NCI-H1930 (cell line): Measurements from ENCODE around the gene XYLT1.

Experiments
- DNase-seq, 2 experiments: peaks; one replicate each; lab custom pipeline; 2025; lab: John Stamatoyannopoulos, UW

Gene XYLT1

GRCh38 chr16:17084130-17084529 lies 386.6 kb downstream of the XYLT1 start:
- no peak for DNase-seq

DNA sequence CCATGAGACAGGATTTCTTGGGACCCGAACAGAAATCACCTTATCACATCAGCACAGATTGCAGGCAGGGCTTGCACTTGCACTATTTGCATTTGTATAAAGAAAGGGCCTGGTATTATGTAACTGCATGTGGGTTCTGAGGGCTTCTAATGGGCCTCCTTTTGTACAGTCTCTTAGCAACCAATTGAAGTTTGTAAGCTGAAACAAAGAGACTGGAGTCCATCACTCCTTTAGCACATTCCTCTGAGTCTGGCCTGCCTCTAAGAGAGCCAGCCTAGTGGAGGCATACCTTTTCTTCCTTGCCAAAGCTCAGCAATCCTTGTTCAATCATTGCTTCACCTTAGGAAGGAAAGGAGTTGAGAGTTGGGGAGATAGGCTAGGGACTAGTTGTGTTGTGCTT lies 387.1 kb downstream of the XYLT1 start:
- DNase-seq: no peak

DNA sequence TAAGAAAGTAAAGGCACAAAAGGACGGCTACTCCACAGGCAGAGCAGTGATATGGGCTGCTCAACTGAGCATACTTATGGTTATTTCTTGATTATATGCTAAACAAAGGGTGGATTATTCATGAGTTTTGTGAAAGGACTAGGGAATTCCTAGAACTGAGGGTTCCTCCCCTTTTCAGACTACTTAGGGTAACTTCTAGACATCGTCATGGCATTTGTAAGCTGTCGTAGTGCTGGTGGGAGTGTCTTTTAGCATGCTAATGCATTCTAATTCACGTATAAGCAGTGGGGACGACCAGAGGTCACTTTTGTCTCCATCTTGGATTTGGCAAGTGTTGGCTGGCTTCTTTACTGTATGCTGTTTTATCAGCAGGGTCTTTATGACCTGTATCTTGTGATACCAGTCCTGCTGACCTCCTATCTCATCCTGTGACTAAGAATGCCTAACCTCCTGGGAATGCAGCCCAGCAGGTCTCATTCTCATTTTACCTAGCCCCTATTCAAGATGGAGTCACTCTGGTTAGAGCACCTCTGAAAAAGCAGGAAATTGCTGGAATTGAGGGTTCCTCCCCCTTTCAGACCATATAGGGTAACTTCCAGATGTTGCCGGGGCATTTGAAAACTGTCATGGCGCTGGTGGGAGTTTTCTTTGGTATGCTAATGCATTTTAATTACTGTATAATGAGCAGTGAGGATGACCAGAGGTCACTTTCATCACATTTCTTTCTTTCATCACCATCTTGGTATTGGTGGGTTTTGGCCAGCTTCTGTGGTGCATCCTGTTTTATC lies 388.5 kb downstream of the XYLT1 start:
- DNase-seq: no peak

DNA sequence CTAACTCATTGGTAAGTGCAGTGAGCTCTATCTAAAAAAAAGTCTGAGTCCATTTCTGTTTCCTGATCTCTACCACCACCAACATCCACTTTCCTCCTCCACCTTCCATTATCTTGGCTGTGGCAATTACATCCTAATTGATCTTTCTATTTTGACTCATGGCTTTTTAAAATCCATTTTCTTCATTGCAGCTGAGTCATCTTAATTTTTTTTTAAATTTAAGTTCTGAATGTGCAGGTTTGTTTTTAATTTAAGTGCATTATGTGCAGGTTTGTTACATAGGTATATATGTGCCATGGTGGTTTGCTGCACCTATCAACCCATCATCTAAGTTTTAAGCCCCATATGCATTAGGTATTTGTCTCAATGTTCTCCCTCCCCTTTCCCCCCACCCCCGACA lies 390.7 kb downstream of the XYLT1 start:
- no peak for DNase-seq

DNA sequence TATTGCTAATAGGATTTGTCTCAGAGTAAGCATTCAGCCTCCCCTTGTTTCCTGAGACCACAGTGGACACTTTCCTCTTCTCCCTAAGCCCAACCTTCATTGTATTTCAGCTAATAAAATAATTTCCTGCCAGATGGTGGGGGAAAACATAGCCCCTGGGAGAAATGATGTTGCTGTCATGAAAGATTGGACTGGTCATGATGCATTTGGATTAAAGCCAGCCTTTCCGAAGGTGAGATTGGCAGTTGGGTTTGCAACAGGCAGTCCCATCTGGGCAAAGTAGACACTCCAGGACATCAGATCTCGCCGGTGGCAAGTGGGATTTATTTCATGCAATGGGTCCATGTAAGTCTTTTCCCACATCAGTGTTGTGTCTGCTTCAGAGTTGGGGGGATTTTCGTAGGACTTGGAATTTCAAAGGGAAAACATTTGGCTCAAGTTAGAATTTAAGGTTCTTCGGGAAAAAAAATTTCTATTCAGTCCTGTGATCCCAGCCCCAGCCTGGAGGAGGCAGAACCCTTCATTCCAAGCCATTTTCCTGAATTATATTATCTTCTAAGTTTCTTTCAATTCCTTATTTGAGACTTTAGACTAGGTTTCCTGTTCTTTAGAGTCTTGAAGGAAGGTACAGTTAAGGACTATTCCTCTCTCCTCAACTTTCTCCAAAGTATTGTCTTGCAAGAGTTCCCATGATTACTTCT lies 391.7 kb downstream of the XYLT1 start:
- DNase-seq: no peak

DNA sequence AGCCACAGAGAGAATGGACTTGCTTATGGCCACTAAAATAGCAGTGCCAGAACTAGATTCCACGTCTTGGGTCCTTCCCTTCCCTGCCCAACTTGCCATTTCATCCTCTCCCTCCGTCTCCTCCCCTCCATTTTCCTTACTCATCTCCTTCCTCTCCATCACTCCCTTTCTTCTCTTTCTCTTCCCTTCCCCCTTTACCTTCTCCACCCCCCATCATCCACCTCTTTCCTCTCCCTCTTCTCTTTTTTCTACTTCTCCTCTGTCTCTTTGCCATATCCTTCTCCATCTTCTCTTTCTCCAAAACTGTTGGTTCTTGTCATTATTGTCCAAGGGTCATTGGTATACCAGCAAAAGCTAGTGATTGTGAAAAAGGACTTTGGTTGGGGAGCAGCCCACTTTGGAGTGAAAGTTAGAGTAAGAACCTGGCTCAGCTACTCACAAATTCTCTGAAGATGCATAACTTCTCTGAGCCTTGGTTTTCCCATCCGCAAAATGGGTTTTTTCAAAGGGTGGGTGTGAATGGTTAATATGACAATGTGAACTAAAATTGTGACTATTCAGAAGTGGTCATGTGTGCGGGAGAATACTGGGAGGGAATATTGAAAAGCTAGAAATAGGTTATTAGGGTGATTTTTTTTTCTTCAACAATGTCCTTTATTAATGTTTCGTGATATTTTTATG lies 393.8 kb downstream of the XYLT1 start:
- no peak for DNase-seq

GRCh38 chr16:17076092-17076754 lies 394.5 kb downstream of the XYLT1 start:
- no peak for DNase-seq

- no peak for DNase-seq
Observed at GRCh38 chr16:17072104-17072503, 398.7 kb downstream of the XYLT1 start.

DNA sequence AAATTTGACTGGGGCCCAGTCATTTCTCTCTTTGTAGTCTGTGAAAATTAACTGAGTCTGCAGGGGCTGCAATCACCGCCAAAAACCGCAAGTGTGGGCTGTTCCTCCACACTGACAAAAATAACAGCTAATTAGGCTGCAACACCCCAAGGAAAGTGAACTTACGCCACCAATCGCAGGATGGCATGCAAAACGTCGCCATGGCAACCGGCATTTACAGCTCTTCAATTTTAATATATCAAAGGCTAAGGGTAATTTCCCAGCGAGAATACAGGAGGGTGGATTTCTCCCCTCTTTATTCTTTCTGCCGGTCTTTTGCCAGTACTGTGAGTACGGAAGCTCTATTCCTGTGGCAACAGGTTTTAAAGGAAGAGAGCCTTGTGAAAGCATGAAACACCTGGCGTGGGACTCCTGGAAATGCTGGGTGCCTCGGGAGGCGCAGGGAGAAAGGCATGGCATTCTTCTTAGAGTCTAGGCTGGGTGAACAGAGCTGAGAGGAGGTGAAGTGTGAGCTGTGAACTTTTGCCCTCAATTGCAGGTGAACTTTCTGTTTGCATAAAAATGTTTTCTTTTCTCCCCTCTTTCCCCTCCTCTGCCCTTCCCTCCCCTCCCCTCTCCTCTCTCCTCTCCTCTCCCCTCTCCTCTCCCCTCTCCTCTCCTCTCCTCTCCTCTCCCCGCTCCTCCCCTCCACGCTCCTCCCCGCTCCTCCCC lies 399.7 kb downstream of the XYLT1 start:
- peak; percentile 20 to 21 for DNase-seq

- no peak for DNase-seq
Observed at GRCh38 chr16:17069681-17070080, 401.1 kb downstream of the XYLT1 start.

DNA sequence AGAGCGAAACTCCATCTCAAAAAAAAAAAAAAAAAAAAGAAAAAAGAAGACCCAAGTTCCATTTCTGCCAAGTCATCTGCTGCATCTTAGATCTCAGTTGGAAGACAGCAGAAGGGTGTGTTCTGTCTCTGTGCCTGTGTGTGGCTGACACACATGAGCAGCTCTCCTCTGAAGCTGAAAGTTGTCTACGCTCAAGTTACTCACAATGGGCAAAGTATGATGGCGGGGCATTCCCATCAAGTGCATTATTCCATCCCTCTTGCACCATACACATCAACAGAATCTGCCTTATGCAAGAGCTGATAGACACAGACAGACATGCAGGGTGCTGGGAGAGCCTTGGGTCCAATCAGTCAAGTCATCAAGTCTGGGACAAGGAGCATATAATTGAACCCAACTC lies 402.2 kb downstream of the XYLT1 start:
- DNase-seq: no peak

DNA sequence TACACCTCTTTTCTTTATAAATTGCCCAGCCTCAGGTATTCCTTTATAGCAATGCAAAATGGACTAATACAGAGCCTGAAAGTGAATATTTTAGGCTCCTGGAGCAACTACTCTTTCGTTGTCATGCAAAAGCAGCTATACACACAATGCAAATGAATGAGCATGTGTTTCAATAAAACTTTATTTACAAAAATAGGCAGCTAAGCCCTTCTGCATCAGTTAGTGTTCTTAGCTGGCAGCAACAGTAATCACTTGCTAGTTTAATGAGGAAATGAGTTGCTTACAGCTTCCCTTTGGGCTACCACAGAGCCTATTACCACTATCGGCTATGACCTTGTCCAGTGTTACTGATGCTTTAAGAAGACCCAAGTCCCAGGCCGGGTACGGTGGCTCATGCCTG lies 402.9 kb downstream of the XYLT1 start:
- no peak for DNase-seq

- DNase-seq: no peak
Observed at GRCh38 chr16:17063201-17064139, 407.3 kb downstream of the XYLT1 start.

DNA sequence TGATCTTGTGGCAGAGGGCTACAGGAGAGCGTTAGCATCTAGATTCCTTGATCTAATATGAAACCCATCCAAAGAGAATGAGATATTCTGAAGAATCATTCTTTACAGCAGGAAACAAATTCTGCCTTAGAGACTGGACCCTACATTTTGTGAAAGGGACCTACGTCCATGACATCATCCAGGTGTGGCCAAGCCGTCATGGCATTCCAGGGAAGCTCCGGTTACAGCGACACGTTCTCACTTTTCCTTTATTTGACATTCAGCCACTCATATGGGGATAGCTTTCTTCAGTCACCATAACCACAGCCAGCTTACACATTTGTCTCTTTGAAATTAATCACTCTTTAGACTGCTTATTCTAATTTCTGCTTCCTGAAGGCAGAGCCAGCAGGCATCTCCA lies 408.1 kb downstream of the XYLT1 start:
- DNase-seq: no peak

GRCh38 chr16:17061326-17061725 lies 409.4 kb downstream of the XYLT1 start:
- DNase-seq: no peak

- DNase-seq: no peak
Observed at GRCh38 chr16:17058471-17058870, 412.3 kb downstream of the XYLT1 start.

DNA sequence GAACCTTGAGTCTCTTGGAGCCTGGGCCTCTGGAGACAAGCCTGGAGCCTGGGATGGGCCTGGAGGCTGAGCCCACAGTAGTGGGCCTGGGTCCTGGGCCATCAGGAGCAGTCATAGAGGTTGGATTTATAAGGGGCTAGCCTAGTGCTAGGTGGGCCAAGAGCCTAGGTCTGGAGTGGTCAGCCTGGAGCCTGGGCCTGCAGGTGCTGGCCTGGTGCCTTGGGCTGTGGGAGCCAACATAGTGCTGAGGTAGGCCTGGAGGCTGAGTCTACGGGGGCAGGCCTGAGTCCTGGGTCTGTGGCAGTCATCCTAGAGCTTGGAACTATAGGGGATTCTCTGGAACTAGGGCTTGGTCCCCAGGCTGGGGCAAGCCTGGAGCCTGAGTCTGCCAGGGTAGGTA lies 414.1 kb downstream of the XYLT1 start:
- no peak for DNase-seq

GRCh38 chr16:17053536-17054160 lies 417.1 kb downstream of the XYLT1 start:
- no peak for DNase-seq
